Activated naive CD8-positive, alpha-beta T cell (primary cell): ENCODE results near the gene ATCAY.
"Not testable (repeated sequence)": the region's sequence is repeated elsewhere in the genome, so short reads cannot be mapped to it uniquely, and the experiment has no call there.

ENCODE experiments used
- H3K27ac Mint-ChIP-seq: one replicate; pipeline ENCODE4 v1.8.0; 2021; ENCODE audit warnings: mixed read lengths
- H3K27me3 Mint-ChIP-seq: one replicate; pipeline ENCODE4 v1.8.0; 2021; ENCODE audit warnings: mixed read lengths
- H3K36me3 Mint-ChIP-seq: one replicate; pipeline ENCODE4 v1.8.0; 2021; ENCODE audit warnings: mixed read lengths
- H3K4me1 Mint-ChIP-seq: one replicate; pipeline ENCODE4 v1.8.0; 2021; ENCODE audit warnings: low read depth, mixed read lengths
- H3K4me3 Mint-ChIP-seq: one replicate; pipeline ENCODE4 v1.8.0; 2021; ENCODE audit warnings: mild to moderate bottlenecking, mixed read lengths
- H3K9me3 Mint-ChIP-seq: one replicate; pipeline ENCODE4 v1.8.0; 2021; ENCODE audit warnings: low read depth, mixed read lengths

Gene ATCAY

GRCh38 chr19:3873151-3873550 lies 7.3 kb upstream of the ATCAY start:
- H3K4me3 Mint-ChIP-seq = no peak overlapping the region
- H3K27ac Mint-ChIP-seq = no peak overlapping the region
- no peaks in the 10 kb centered on the region for H3K9me3 Mint-ChIP-seq
- H3K36me3 Mint-ChIP-seq = peaks cover 3% of the 10 kb centered on the region
- H3K27me3 Mint-ChIP-seq = peaks cover 16% of the 10 kb centered on the region
- H3K4me1 Mint-ChIP-seq = peaks cover 8% of the 10 kb centered on the region

- not testable (repeated sequence) for H3K9me3 Mint-ChIP-seq, H3K36me3 Mint-ChIP-seq, H3K4me1 Mint-ChIP-seq, H3K27ac Mint-ChIP-seq, H3K27me3 Mint-ChIP-seq, H3K4me3 Mint-ChIP-seq
Measured at GRCh38 chr19:3874695-3875094, 5.8 kb upstream of the ATCAY start.

- Mint-ChIP-seq H3K27me3 (peaks cover 20% of the 10 kb centered on the region), H3K4me3 (no peak overlapping the region), H3K9me3 (no peaks in the 10 kb centered on the region), H3K4me1 (peaks cover 15% of the 10 kb centered on the region), H3K27ac (no peak overlapping the region), H3K36me3 (no peaks in the 10 kb centered on the region)
Measured at GRCh38 chr19:3879656-3880055, 829 bp upstream of the ATCAY start.

GRCh38 chr19:3881272-3882040 lies 971 bp downstream of the ATCAY start:
- Mint-ChIP-seq H3K4me3 (no peak overlapping the region), H3K36me3 (no peaks in the 10 kb centered on the region), H3K27ac (no peak overlapping the region), H3K4me1 (peaks cover 15% of the 10 kb centered on the region), H3K9me3 (no peaks in the 10 kb centered on the region), H3K27me3 (peaks cover 18% of the 10 kb centered on the region)

- H3K36me3 Mint-ChIP-seq = no peaks in the 10 kb centered on the region
- no peaks in the 10 kb centered on the region for H3K9me3 Mint-ChIP-seq
- peaks cover 18% of the 10 kb centered on the region for H3K27me3 Mint-ChIP-seq
- no peak overlapping the region for H3K27ac Mint-ChIP-seq
- H3K4me1 Mint-ChIP-seq = peaks cover 15% of the 10 kb centered on the region
- H3K4me3 Mint-ChIP-seq = no peak overlapping the region
Measured at GRCh38 chr19:3882041-3882384, 1.5 kb downstream of the ATCAY start.

GRCh38 chr19:3890591-3890990 lies 10.1 kb downstream of the ATCAY start:
- no peak overlapping the region for H3K4me3 Mint-ChIP-seq
- H3K9me3 Mint-ChIP-seq = no peaks in the 10 kb centered on the region
- no peaks in the 10 kb centered on the region for H3K36me3 Mint-ChIP-seq
- H3K27ac Mint-ChIP-seq = no peak overlapping the region
- H3K4me1 Mint-ChIP-seq = no peaks in the 10 kb centered on the region
- no peaks in the 10 kb centered on the region for H3K27me3 Mint-ChIP-seq

GRCh38 chr19:3893509-3894179 lies 13.2 kb downstream of the ATCAY start:
- H3K4me3 Mint-ChIP-seq = no peak overlapping the region
- H3K36me3 Mint-ChIP-seq = no peaks in the 10 kb centered on the region
- no peaks in the 10 kb centered on the region for H3K9me3 Mint-ChIP-seq
- no peak overlapping the region for H3K27ac Mint-ChIP-seq
- peaks cover 4% of the 10 kb centered on the region for H3K4me1 Mint-ChIP-seq
- H3K27me3 Mint-ChIP-seq = no peaks in the 10 kb centered on the region

GRCh38 chr19:3894959-3895358 lies 14.5 kb downstream of the ATCAY start:
- not testable (repeated sequence) for H3K27ac Mint-ChIP-seq, H3K4me3 Mint-ChIP-seq, H3K9me3 Mint-ChIP-seq, H3K4me1 Mint-ChIP-seq, H3K27me3 Mint-ChIP-seq, H3K36me3 Mint-ChIP-seq

- Mint-ChIP-seq H3K4me1 (peaks cover 4% of the 10 kb centered on the region), H3K36me3 (no peaks in the 10 kb centered on the region), H3K27me3 (no peaks in the 10 kb centered on the region), H3K4me3 (no peak overlapping the region), H3K9me3 (no peaks in the 10 kb centered on the region), H3K27ac (no peak overlapping the region)
Measured at GRCh38 chr19:3895788-3896187, 15.3 kb downstream of the ATCAY start.

- Mint-ChIP-seq H3K9me3 (no peaks in the 10 kb centered on the region), H3K27me3 (no peaks in the 10 kb centered on the region), H3K27ac (no peak overlapping the region), H3K4me1 (peaks cover 4% of the 10 kb centered on the region), H3K4me3 (no peak overlapping the region), H3K36me3 (no peaks in the 10 kb centered on the region)
Measured at GRCh38 chr19:3897936-3898335, 17.5 kb downstream of the ATCAY start.

GRCh38 chr19:3898426-3898825 lies 17.9 kb downstream of the ATCAY start:
- H3K4me3 Mint-ChIP-seq = no peak overlapping the region
- H3K4me1 Mint-ChIP-seq = peaks cover 4% of the 10 kb centered on the region
- no peaks in the 10 kb centered on the region for H3K27me3 Mint-ChIP-seq
- no peak overlapping the region for H3K27ac Mint-ChIP-seq
- H3K9me3 Mint-ChIP-seq = no peaks in the 10 kb centered on the region
- no peaks in the 10 kb centered on the region for H3K36me3 Mint-ChIP-seq

GRCh38 chr19:3899531-3900294 lies 19.2 kb downstream of the ATCAY start:
- H3K27me3 Mint-ChIP-seq = no peaks in the 10 kb centered on the region
- peaks cover 4% of the 10 kb centered on the region for H3K4me1 Mint-ChIP-seq
- no peak overlapping the region for H3K27ac Mint-ChIP-seq
- H3K4me3 Mint-ChIP-seq = no peak overlapping the region
- no peaks in the 10 kb centered on the region for H3K9me3 Mint-ChIP-seq
- H3K36me3 Mint-ChIP-seq = no peaks in the 10 kb centered on the region

- Mint-ChIP-seq H3K27me3 (no peaks in the 10 kb centered on the region), H3K27ac (no peak overlapping the region), H3K9me3 (no peaks in the 10 kb centered on the region), H3K4me1 (peaks cover 4% of the 10 kb centered on the region), H3K4me3 (no peak overlapping the region), H3K36me3 (no peaks in the 10 kb centered on the region)
Measured at GRCh38 chr19:3902317-3902973, 22.0 kb downstream of the ATCAY start.

- H3K27me3 Mint-ChIP-seq = no peaks in the 10 kb centered on the region
- H3K9me3 Mint-ChIP-seq = no peaks in the 10 kb centered on the region
- no peak overlapping the region for H3K27ac Mint-ChIP-seq
- H3K36me3 Mint-ChIP-seq = no peaks in the 10 kb centered on the region
- no peak overlapping the region for H3K4me3 Mint-ChIP-seq
- H3K4me1 Mint-ChIP-seq = no peaks in the 10 kb centered on the region
Measured at GRCh38 chr19:3904233-3904632, 23.7 kb downstream of the ATCAY start.
